Measurements from ENCODE around the gene SORCS1.

SORCS1 gene

DNA sequence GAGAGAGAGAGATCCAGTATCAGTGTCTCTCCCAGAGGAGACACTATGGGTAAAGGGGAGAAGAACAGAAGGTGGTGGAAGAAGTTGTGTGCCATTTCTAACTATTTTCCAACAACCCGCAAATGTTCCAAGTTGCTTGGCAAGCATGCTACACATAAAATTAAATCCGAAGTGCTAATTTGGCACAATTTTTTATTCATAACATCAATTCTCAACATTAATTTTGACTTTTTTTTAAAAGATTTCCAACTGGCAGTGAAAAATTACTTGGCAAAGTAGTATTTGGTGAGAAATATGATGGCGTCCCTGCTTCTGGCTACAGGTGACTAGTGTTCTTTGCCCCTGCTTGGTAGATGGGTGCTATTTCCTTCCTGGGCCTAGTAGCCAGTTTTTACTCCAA lies 622.0 kb downstream of the SORCS1 start:
- ATAC-seq (replicated peaks) (no peak), DNase-seq (no peak)
- no peaks in the 10 kb centered on the region for H3K27me3 Mint-ChIP-seq
- H3K27ac Mint-ChIP-seq: no peak overlapping the region
- H3K4me3 Mint-ChIP-seq: no peak overlapping the region
- no peaks in the 10 kb centered on the region for H3K36me3 Mint-ChIP-seq (ENCODE audit: insufficient read depth)
- no peaks in the 10 kb centered on the region for H3K4me1 Mint-ChIP-seq (ENCODE audit: low read depth in 2 of 2)
- H3K9me3 Mint-ChIP-seq: peaks cover 0 to 4% of the 10 kb centered on the region in 2 donors

DNA sequence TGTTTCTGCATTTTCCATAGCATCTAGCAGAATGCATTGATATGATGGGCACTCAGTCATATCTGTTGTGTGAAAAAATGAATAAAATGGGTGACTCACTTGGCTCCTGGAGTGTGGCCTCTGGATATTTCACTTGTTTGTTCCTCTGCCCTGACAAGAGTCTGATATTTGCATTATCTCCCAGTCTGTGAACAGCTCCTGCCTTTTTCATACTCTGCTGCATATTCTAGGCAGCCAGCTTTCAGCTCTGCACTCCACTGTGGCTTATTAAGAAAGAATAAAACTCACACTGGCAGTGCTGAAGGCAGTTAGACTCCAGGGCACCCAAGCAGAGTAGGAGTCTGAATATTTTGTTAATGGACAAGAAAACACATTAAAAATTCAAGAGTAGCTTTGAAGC lies 623.9 kb downstream of the SORCS1 start:
- ATAC-seq (replicated peaks) (no peak), DNase-seq (no peak)
- no peak overlapping the region for H3K27ac Mint-ChIP-seq
- H3K4me1 Mint-ChIP-seq (ENCODE audit: low read depth in 2 of 2): no peaks in the 10 kb centered on the region
- peaks cover 3 to 4% of the 10 kb centered on the region in 2 donors for H3K9me3 Mint-ChIP-seq
- H3K36me3 Mint-ChIP-seq (ENCODE audit: insufficient read depth): no peaks in the 10 kb centered on the region
- H3K4me3 Mint-ChIP-seq: no peak overlapping the region
- H3K27me3 Mint-ChIP-seq: no peaks in the 10 kb centered on the region

DNA sequence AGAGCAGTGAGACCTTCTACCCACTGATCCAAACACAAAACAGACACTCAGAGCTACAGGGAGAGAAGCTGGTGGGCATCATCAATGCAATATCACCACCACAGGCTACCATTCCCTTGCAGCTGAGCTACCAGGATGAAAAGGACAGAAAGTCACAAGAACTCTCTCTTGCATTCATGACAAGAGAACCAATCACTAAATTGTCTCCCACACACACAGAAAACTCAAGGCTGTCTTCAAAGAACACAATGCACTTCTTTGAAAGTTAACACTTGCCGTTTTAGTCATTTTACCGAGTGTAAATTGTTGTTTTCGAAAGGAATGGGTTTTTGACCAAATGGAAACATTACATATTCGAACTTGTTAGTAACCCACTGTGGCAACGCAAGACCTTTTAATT lies 626.6 kb downstream of the SORCS1 start:
- peaks cover 7% of the 10 kb centered on the region in 2 donors for H3K9me3 Mint-ChIP-seq
- H3K27me3 Mint-ChIP-seq: no peaks in the 10 kb centered on the region
- ATAC-seq (replicated peaks) (no peak), DNase-seq (no peak)
- H3K4me1 Mint-ChIP-seq (ENCODE audit: low read depth in 2 of 2): no peaks in the 10 kb centered on the region
- H3K4me3 Mint-ChIP-seq: no peak overlapping the region
- no peaks in the 10 kb centered on the region for H3K36me3 Mint-ChIP-seq (ENCODE audit: insufficient read depth)
- H3K27ac Mint-ChIP-seq: no peak overlapping the region

DNA sequence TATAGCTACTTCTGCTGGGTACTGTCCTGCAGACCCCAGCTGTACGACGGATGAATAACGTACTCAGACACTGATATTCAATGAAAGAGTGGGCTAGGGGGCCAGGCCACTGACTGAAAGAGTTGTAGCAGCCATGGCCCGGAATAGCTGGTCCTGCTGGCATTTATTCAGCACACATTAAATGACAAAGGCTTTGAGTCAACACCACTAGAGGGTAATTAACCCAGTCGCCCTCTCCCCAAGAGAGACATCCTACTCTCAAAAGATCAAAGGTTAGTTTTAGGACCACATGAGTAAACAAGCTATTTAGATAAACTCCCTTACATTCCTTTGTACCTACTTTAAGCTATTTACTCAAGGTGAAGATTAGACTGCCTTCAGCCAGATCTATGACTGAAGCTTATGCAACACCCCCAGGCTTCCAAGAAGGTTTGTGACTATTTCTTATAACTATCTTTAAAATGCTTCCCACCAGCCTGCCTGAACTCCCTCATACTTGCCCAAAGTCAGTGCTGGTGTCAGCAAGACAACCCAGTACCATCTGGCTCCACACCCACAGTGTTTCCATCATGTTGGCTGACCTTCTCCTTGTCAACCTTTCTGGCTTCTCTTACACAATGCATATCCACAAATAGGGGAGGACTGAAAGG lies 629.1 kb downstream of the SORCS1 start:
- no peak overlapping the region for H3K27ac Mint-ChIP-seq

DNA sequence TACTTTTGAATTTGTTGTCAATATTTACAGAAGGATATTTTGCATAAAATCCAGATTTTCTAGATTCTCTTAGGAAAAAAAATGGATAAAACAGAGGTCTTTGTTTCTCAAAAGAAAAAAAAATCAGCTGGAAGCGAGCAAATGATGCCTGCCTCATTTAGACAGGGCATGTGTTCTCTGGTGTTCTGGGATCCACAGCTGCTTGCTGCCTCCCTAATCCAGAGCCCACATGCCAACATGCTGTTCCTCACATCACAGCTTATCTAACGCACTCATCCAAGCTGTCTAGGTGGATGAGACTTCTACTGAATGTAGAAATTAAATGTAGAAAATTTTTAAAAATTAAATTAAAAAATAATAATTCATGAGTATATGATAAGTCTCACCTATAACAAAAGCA lies 630.1 kb downstream of the SORCS1 start:
- DNase-seq: no peak
- no peak for ATAC-seq (replicated peaks)
- Mint-ChIP-seq H3K9me3 (peaks cover 4 to 7% of the 10 kb centered on the region in 2 donors), H3K36me3 (ENCODE audit: insufficient read depth) (no peaks in the 10 kb centered on the region), H3K4me3 (no peak overlapping the region), H3K4me1 (ENCODE audit: low read depth in 2 of 2) (no peaks in the 10 kb centered on the region), H3K27me3 (no peaks in the 10 kb centered on the region), H3K27ac (no peak overlapping the region)

More for the DNA sequence above, 629.1 kb downstream of the SORCS1 start:
- Mint-ChIP-seq H3K27me3 (no peaks in the 10 kb centered on the region), H3K36me3 (ENCODE audit: insufficient read depth) (no peaks in the 10 kb centered on the region), H3K4me3 (no peak overlapping the region), H3K4me1 (ENCODE audit: low read depth in 2 of 2) (no peaks in the 10 kb centered on the region), H3K9me3 (peaks cover 5 to 7% of the 10 kb centered on the region in 2 donors)
- ATAC-seq (replicated peaks) (no peak), DNase-seq (no peak)

DNA sequence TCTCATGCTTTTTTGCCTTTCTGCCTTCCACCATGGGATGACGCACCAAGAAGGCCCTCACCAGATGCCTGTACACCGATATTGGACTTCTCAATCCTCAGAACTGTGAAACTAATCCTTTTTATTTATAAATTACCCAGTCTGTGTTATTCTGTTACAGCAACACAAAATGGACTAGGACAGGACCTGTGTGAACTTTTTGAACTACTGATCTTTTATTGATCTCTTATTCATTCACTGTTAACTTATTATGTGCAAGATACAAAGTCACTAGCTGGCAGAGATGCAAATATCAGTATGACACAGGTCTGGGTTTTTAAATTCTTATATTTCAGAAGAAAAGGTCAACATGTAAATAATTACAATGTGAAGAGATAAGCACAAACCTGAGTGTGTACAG lies 635.8 kb downstream of the SORCS1 start:
- no peak overlapping the region for H3K4me3 Mint-ChIP-seq
- no peak overlapping the region for H3K27ac Mint-ChIP-seq
- no peaks in the 10 kb centered on the region for H3K36me3 Mint-ChIP-seq (ENCODE audit: insufficient read depth)
- no peak for DNase-seq
- no peaks in the 10 kb centered on the region for H3K4me1 Mint-ChIP-seq (ENCODE audit: low read depth in 2 of 2)
- ATAC-seq (replicated peaks): no peak
- no peaks in the 10 kb centered on the region for H3K27me3 Mint-ChIP-seq
- H3K9me3 Mint-ChIP-seq: peaks cover 5 to 15% of the 10 kb centered on the region in 2 donors

DNA sequence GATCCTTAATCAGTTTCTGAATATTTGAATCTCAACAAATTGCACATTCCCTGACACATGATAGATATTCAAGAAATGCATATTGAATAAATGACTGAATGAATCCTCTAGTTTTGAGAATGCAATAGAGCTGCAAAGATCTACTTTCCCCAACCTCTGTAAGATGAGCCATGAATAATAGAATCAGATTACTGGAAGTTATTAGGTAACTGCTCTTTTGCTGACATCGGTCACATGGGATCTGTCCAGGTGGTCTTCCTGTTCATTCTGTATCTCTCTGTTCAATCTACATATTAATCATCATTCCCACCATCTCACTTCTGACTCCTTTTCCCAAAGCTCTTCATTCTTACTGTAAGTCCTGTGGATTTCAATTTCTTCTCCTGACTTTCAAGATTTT lies 638.7 kb downstream of the SORCS1 start:
- no peaks in the 10 kb centered on the region for H3K4me1 Mint-ChIP-seq (ENCODE audit: low read depth in 2 of 2)
- ATAC-seq (replicated peaks) (no peak), DNase-seq (no peak)
- H3K27me3 Mint-ChIP-seq: no peaks in the 10 kb centered on the region
- H3K4me3 Mint-ChIP-seq: no peak overlapping the region
- H3K36me3 Mint-ChIP-seq (ENCODE audit: insufficient read depth): no peaks in the 10 kb centered on the region
- H3K27ac Mint-ChIP-seq: no peak overlapping the region
- peaks cover 5 to 15% of the 10 kb centered on the region in 2 donors for H3K9me3 Mint-ChIP-seq

Measured in effector memory CD8-positive, alpha-beta T cell (primary cell).